Measurements from ENCODE around the gene C4orf50. TPM values are rescaled to one million over a fixed set of nuclear protein-coding genes. Genes with fewer than 3 reads are reported as not detected.

The C4orf50 gene
- total RNA-seq, 1 donor from 2014 or later: not detected

DNA sequence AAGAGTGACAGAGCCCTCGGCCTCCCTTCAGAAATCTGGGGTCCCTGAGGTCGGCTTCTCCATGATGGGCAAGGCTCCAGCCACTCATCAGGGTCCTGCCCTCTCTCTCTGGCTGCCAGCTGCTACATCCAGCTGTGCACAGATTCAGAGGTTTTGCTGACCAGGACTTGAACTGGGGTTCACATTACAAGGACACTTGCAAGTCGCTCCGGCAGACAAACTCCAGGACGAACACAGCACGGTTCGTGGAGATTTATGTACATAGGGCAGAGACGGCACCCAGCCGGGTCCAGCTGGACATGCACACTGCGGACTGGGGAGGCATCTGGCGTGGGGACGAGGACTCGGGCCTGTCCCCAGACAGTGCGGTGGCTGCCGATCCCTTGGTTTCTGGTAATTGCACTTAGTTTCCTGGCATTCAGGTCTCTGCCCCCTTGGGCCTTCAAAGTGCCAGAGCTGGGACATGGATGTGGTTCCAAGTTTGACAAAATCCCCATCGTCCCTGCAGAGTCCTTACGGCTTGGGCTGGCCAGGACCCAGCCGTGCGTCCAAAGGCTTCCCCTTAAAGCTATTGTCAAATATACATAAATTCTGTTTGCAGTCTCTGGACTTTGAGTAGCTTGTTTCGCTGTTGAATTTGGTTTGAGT lies 6.2 kb upstream of the C4orf50 start:
- no peaks in the 10 kb centered on the region for H3K36me3 Mint-ChIP-seq (ENCODE audit: low read depth)
- no peak overlapping the region for H3K27ac Mint-ChIP-seq
- intact Hi-C loops (cut with micrococcal nuclease): no loop called here
- ATAC-seq (ENCODE audit: low read depth) (no peak), DNase-seq (no peak)
- no peaks in the 10 kb centered on the region for H3K4me1 Mint-ChIP-seq
- H3K4me3 Mint-ChIP-seq: no peak overlapping the region
- TF ChIP-seq, protein P1, sequence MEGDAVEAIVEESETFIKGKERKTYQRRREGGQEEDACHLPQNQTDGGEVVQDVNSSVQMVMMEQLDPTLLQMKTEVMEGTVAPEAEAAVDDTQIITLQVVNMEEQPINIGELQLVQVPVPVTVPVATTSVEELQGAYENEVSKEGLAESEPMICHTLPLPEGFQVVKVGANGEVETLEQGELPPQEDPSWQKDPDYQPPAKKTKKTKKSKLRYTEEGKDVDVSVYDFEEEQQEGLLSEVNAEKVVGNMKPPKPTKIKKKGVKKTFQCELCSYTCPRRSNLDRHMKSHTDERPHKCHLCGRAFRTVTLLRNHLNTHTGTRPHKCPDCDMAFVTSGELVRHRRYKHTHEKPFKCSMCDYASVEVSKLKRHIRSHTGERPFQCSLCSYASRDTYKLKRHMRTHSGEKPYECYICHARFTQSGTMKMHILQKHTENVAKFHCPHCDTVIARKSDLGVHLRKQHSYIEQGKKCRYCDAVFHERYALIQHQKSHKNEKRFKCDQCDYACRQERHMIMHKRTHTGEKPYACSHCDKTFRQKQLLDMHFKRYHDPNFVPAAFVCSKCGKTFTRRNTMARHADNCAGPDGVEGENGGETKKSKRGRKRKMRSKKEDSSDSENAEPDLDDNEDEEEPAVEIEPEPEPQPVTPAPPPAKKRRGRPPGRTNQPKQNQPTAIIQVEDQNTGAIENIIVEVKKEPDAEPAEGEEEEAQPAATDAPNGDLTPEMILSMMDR (IDR thresholded peaks at IDR 0.05): no peak
- no peaks in the 10 kb centered on the region for H3K9me3 Mint-ChIP-seq
- POLR2A ChIA-PET: no interaction called here
- CTCF ChIA-PET: no interaction called here
- H3K27me3 Mint-ChIP-seq: no peaks in the 10 kb centered on the region

GRCh38 chr4:6023731-6024130 lies 5.5 kb upstream of the C4orf50 start:
- Mint-ChIP-seq H3K4me3 (no peak overlapping the region), H3K36me3 (ENCODE audit: low read depth) (no peaks in the 10 kb centered on the region), H3K4me1 (no peaks in the 10 kb centered on the region), H3K9me3 (no peaks in the 10 kb centered on the region), H3K27me3 (peaks cover 2% of the 10 kb centered on the region), H3K27ac (no peak overlapping the region)
- TF ChIP-seq, protein P1 (IDR thresholded peaks at IDR 0.05): no peak
- DNase-seq (no peak), ATAC-seq (ENCODE audit: low read depth) (no peak)
- POLR2A ChIA-PET: no interaction called here
- intact Hi-C loops (cut with micrococcal nuclease): no loop called here
- CTCF ChIA-PET: no interaction called here

DNA sequence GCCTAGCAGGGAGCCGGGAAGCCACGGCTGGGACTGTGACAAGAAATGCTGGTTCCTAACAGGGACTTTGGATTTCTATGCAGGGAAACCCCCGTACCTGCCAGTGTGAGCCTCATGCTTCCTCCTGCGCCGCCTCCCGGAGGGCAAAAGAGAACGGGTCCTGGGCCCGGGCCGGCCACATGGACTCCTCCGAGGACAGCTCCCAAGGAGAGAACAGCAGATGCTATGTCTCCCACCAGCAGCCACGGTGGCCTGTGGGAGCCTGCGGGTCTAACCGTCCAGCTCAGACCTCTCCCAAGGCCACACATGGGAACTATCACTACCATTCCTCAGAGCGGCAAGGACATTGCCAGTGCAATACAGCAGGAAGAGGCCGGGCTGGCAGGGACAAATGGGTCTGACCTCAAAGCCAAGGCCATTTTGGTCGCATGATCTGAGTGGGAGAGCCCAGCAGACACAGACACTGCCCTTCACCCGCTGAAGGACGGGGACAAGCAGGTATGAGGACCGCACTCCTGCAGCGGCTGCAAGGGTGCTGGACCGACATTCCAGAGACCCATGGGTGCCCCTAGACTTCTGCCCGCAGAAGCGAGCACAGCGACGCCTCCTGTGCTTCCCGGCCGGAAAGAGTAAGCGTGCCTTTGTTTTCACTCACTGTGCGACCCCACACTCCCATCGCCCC lies 4.5 kb upstream of the C4orf50 start:
- H3K27ac Mint-ChIP-seq: no peak overlapping the region
- ChIA-PET CTCF (no interaction called here), POLR2A (no interaction called here)
- ATAC-seq (ENCODE audit: low read depth) (no peak), DNase-seq (no peak)
- no peaks in the 10 kb centered on the region for H3K9me3 Mint-ChIP-seq
- peaks cover 3% of the 10 kb centered on the region for H3K27me3 Mint-ChIP-seq
- H3K4me3 Mint-ChIP-seq: no peak overlapping the region
- no peaks in the 10 kb centered on the region for H3K36me3 Mint-ChIP-seq (ENCODE audit: low read depth)
- intact Hi-C loops (cut with micrococcal nuclease): no loop called here
- H3K4me1 Mint-ChIP-seq: no peaks in the 10 kb centered on the region
- TF ChIP-seq, protein P1 (IDR thresholded peaks at IDR 0.05): no peak

DNA sequence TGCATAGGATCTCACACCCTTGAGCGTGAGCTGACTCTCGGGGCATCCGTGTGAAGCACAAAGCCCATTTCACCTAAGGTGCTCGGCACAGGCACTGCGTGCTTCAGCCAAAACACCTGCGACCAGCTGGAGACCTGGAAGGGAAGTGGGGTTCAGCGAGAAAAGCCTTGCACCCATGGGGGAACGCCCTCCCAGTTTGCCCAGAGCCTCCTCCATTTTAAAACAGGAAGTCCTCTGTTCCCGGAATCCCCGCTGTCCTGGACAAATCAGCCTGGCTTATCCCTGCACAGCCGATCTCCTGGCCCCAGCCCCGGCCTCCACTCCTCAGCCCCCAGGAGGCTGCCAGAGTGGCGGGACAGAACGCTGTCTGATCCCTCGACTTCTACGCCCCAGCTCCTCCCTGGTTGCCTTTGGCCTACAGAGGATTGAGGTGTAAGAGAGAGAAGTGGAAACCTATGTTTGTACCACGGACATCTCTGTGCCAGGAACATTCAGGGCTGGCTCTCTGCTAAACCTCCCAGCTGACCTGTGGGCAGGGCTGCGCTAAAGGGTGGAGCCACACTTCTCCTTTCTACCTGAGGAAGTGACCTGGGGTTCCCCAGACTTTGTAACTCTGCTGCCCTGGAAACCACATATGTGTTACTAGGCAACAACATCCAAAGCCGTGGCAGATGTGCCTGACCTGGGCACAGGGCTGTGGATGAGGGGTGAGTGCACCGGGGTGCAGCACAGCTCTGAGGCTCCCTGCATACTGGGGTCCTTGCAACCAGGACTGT lies 3.8 kb upstream of the C4orf50 start:
- TF ChIP-seq, protein P1 (IDR thresholded peaks at IDR 0.05): no peak
- no peaks in the 10 kb centered on the region for H3K9me3 Mint-ChIP-seq
- ATAC-seq (ENCODE audit: low read depth) (no peak), DNase-seq (no peak)
- no peaks in the 10 kb centered on the region for H3K36me3 Mint-ChIP-seq (ENCODE audit: low read depth)
- POLR2A ChIA-PET: no interaction called here
- no peak overlapping the region for H3K4me3 Mint-ChIP-seq
- intact Hi-C loops (cut with micrococcal nuclease): no loop called here
- CTCF ChIA-PET: no interaction called here
- no peaks in the 10 kb centered on the region for H3K4me1 Mint-ChIP-seq
- H3K27ac Mint-ChIP-seq: no peak overlapping the region
- H3K27me3 Mint-ChIP-seq: peaks cover 3% of the 10 kb centered on the region

- ChIA-PET CTCF (interaction anchor here (0.6 kb wide), 1 partner anchor 39 kb away, joined by 3 read pairs; no protein-coding TSS in a partner anchor), POLR2A (no interaction called here)
- H3K4me1 Mint-ChIP-seq: no peaks in the 10 kb centered on the region
- no peaks in the 10 kb centered on the region for H3K9me3 Mint-ChIP-seq
- no peak overlapping the region for H3K27ac Mint-ChIP-seq
- H3K4me3 Mint-ChIP-seq: no peak overlapping the region
- intact Hi-C loops (cut with micrococcal nuclease): no loop called here
- TF ChIP-seq, protein P1 (IDR thresholded peaks at IDR 0.05): no peak
- no peaks in the 10 kb centered on the region for H3K36me3 Mint-ChIP-seq (ENCODE audit: low read depth)
- ATAC-seq (ENCODE audit: low read depth): no peak
- DNase-seq: no peak
- H3K27me3 Mint-ChIP-seq: peaks cover 3% of the 10 kb centered on the region
These were observed 2.4 kb upstream of the C4orf50 start for GRCh38 chr4:6020613-6021012.
